ENCODE data around the gene ADAMTS3.
"Not testable (repeated sequence)": the region's sequence is repeated elsewhere in the genome, so short reads cannot be mapped to it uniquely, and the experiment has no call there.

The ADAMTS3 gene

GRCh38 chr4:72467633-72468032 lies 101.4 kb downstream of the ADAMTS3 start:
- DNase-seq: no peak

DNA sequence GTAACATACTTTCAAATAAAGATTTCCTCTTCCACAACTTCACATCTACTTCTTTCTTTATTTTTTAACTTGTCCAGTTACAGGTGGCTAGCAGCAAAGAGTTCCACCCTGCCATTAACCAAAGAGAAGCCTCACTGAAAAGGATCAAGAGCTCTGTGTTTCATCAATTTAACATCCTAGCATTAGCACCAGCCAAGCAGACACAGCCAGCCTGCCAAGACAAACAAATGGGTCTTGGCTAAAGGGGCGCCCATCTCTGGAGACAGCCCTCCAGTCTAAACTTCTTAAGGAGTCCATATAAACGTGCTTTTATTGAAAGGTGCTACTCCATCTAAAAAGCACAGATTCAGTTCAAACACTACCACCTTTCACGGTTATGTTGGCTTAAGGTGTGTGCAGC lies 105.3 kb downstream of the ADAMTS3 start:
- DNase-seq: no peak

GRCh38 chr4:72457158-72457557 lies 111.9 kb downstream of the ADAMTS3 start:
- no peak for DNase-seq

GRCh38 chr4:72451349-72451748 lies 117.7 kb downstream of the ADAMTS3 start:
- DNase-seq: no peak

DNA sequence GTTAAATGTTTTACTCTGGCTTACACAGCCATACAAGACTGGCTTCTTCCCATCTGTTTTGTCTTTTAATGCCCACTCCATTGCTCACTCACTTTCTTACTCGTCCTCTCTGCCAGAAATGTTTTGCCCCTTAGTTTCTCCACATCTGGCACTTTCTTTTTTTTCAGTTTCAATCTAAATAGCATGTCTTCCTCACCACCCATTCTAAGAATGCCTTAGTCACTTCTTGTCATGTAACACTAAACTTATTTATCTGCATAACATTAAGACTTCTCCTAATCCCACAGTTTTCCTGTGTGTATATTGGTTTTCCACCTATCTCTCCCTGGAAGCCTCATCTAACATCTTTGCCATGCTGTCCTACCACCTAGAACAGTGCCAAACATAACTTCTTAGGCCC lies 119.3 kb downstream of the ADAMTS3 start:
- no peak for DNase-seq

- no peak for DNase-seq
Measured at GRCh38 chr4:72448231-72448630, 120.8 kb downstream of the ADAMTS3 start.

DNA sequence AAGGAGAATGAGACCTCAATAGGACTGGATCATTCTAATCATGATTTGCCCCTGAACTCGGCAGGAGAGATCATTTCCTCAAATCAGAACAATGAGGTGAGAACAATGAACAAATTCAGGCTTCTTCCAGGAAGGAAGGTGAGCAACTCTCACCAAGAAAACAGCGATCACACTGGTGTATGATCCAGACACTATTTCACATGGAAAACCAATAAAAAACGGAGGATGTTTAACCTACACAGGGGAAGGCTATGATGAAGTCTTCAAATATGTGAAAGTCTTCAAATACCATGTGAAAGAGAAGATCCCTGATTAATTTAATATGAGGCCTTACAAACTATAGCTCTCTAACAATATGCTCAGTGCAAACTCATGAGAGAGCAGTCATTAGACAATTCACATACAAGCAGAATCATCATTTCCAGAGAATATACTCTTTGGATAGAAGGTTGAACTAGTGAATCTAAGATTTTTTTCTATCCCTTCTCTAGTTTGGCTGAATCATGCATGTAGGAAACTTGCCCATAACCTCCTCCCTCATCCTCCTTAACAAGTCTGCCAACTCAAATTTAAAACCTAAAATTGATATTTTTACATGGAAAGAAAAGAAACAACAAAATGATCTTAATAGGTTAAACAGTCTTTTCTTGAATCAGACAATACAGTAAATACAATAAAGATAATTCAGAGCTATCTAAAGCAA lies 122.5 kb downstream of the ADAMTS3 start:
- no peak for DNase-seq

GRCh38 chr4:72444092-72444491 lies 124.9 kb downstream of the ADAMTS3 start:
- DNase-seq: no peak

DNA sequence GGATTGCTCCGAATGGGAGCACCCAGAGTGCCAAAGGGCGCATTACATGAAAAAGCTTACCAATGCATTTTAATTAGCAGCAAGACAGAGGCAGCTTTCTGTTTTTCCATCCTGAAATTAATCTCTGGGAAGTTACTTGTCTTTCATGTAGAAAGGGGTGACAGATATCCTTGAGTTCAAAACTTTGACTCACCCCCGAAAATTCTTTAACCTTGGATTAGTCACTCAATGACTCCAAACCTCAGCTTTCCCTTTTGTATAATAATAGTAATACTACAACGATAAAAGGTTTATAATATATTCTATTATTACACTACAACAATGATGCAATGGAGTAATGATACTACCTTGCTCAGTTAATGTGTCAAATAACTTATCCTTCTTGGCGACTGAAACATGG lies 126.3 kb downstream of the ADAMTS3 start:
- no peak for DNase-seq

- no peak for DNase-seq
Measured at GRCh38 chr4:72442147-72442546, 126.9 kb downstream of the ADAMTS3 start.

DNA sequence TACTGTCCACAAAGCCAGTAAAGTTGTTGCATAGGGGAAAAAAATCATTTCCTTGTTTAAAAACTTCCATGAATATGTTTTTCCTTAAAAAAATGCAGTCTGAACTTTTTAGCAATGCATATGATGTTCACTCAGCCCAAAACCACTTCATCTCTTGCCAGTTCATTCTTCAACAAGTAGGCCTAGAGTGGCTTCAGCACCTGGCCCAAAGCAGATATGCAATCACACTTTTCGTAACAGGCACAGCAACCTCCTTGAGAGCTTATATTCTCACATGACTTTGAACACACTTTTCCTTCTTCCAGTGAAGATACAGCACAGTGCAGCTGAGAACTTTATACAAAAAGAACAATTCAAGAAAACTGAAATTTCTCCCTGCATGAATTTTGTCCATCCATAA lies 128.6 kb downstream of the ADAMTS3 start:
- DNase-seq: no peak

GRCh38 chr4:72432975-72433374 lies 136.0 kb downstream of the ADAMTS3 start:
- no peak for DNase-seq

DNA sequence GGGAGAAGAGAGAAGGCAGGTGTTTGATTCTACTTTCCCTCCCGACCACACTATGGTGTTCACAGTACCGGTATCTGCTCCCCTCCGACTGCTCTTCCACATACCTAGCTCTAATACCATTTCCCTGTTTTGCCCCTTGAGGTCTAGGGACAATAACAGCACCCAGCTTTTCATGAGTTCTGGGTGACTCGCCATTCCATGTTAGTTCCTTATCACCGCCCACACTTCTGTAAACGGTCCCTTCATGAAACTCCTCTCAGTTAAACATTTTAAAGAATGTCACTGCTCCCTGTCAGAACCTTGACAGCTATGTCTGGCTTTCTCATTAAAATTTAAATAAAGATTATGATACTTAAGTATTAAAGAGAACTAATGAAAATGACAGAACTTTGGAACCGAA lies 136.7 kb downstream of the ADAMTS3 start:
- no peak for DNase-seq

GRCh38 chr4:72430988-72431387 lies 138.0 kb downstream of the ADAMTS3 start:
- DNase-seq: no peak

DNA sequence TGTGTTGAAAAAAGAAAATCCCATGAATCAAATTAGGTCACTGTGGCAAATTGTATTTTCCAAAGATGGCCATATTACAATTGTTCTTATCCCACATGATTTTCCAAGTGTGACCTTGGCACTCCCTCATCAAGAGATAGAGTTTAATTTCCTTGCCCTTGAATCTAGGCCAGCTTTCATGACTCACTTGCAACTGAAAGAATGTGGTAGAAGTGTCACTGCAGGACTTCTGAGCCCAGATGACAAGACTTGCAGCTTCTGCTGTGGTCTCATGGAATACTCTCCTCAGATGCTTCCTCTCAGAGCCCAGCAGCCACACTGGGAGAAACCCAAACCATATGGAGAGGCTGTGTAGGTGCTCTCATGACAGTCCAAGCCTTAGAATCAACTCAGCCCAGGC lies 139.0 kb downstream of the ADAMTS3 start:
- DNase-seq: no peak

DNA sequence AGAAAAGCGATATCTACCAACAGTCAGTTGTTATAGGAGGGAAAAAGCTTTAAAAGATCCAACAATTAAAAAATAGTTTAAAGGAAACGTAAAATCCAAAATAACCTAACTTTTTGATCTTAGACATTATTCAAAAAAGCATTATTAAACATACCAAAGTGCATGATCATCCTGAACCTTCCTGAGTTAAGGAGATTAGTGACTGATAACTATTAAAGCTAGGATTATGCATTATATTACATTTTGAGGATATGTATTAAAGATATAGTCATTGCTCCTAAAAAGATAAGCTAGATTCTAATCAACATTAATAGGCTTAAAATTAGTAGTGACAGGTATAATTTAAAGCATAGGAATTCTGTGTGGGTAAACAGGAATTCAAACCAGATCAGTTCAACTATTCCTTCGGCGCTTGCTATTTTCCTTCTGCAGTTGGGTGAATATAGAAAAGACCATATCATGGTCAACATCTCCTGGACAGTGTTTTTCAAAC lies 139.6 kb downstream of the ADAMTS3 start:
- no peak for DNase-seq

DNA sequence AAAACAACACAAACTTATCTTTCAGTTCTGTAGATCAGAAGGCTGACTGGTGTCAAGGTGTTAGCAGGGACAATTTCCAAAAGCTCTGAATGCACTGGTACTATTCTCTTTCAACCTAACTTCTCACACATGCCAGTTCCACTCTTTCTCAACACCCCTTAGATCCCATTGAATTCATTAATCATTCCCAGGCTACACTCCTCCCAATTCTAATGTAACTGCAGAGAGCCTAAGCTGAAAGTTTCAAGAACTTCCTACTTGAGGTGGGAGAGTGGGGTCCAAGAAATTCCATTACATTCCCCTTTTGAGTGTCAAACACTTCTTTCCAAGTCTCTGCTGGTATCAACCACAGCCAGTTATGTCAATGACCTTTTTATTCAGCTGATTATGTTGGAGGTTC lies 142.0 kb downstream of the ADAMTS3 start:
- no peak for DNase-seq

GRCh38 chr4:72425908-72426307 lies 143.1 kb downstream of the ADAMTS3 start:
- not testable (repeated sequence) for DNase-seq

DNA sequence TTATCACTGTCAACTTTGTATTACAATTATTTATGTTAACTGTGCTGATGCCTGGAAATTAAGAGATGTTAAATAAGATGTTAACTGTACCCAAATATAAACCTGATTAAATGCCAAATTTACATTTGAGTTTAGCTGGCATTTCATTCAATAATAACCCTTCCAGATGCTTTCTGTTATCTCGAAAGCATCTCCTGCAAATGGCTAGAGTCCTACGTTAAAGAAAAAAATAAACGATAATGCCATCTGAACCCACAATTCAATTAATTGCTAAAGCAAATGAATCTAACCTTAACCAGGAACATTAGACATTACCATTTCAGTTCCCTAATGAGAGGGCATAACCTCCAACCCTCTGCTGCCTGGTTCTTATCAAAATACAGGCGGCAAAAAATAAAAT lies 145.0 kb downstream of the ADAMTS3 start:
- no peak for DNase-seq

DNA sequence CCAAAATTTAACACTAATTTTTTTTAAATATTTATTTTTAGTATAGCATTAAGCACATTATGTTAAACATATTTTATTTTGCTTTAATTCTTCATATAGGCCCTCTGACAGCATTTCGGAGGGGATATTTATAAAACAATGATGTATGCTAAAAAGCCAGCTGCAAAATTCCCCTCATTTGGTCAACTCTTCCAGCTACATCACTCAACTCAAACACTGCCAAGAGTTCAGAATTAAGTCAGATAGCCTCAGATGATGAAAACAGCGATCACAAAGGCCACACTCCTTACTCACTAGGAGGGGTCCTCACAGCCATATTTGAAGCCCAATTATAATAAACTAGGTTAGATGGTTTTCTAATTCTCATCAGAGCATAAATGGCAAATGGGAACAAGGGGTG lies 146.6 kb downstream of the ADAMTS3 start:
- DNase-seq: no peak

- DNase-seq: peak; percentile 42
Measured at GRCh38 chr4:72418458-72418857, 150.6 kb downstream of the ADAMTS3 start.

DNA sequence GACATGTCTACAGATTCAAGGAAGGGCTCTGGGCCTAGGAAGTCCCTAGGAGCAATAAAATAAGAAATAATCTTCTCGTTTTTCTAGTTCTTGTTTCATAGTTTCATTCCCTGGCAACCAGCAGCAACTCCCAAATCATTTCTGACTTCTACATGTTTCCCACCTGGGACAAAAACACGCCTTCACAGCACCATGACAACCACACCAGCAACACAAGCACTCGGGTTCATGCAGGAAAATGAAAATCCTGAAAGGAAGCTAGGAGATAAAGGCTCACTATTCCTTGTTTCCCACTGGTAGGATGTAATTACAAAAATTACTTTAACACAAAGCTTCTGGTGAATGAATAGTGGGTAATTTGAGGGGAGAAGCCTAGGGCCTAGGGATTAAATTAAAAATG lies 158.9 kb downstream of the ADAMTS3 start:
- no peak for DNase-seq

GRCh38 chr4:72408568-72408967 lies 160.5 kb downstream of the ADAMTS3 start:
- DNase-seq: no peak

DNA sequence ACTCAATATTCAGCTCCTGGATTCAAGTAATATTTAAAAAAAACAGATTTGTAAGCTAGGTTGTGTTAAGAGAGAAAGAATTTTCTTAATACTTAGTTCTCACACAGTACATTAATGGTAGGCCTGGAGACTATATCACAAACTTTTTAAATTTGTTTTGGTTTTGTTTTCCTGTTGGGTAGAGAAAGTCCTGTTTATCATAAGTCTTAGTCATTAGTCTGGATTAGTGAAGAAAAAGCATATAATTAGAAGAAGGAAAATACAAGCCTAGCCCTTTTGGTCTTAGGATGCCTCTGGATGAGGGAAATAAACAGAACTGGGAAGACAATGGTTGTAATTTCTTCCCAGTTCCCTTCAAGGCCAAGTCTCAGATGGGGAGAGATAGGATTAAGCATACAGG lies 163.6 kb downstream of the ADAMTS3 start:
- DNase-seq: no peak

DNA sequence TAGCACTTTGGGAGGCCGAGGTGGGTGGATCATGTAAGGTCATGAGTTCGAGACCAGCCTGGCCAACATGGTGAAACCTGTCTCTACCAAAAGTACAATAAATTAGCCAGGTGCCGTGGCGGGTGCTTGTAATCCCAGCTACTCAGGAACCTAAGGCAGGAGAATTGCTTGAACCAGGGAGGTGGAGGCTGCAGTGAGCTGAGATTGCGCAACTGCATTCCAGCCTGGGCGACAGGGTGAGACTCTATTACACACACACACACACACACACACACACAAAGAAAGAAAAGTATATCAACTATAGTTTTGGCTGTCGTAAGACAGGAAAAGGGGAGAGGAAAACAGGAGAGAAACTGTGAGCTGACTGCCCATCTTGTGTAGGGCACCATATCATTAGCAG lies 171.7 kb downstream of the ADAMTS3 start:
- DNase-seq: no peak

Measured in NCI-H2171 treated with DMSO at 0.1 percent for 48 hours (cell line).